Activated naive CD4-positive, alpha-beta T cell treated with anti-CD3 and anti-CD28 coated beads, Interleukin-2, amount 50 U/mL, for 24 hours (primary cell): ENCODE results near the gene MTX3.

Experiments used
- H3K27ac Mint-ChIP-seq: one replicate; pipeline ENCODE4 v1.8.0; 2021; ENCODE audit warnings: mild to moderate bottlenecking, mixed read lengths
- H3K27me3 Mint-ChIP-seq: one replicate; pipeline ENCODE4 v1.8.0; 2021; ENCODE audit warnings: mixed read lengths
- H3K36me3 Mint-ChIP-seq: one replicate; pipeline ENCODE4 v1.8.0; 2021; ENCODE audit warnings: mixed read lengths
- H3K4me1 Mint-ChIP-seq: one replicate; pipeline ENCODE4 v1.8.0; 2021; ENCODE audit warnings: mixed read lengths
- H3K4me3 Mint-ChIP-seq: one replicate; pipeline ENCODE4 v1.8.0; 2021; ENCODE audit warnings: mild to moderate bottlenecking, mixed read lengths
- H3K9me3 Mint-ChIP-seq: one replicate; pipeline ENCODE4 v1.8.0; 2021; ENCODE audit warnings: mixed read lengths

MTX3 gene

GRCh38 chr5:79963261-79964061 is 27.6 kb downstream of the MTX3 start:
- H3K36me3 Mint-ChIP-seq, result no peaks in the 10 kb centered on the region
- H3K27me3 Mint-ChIP-seq, result peaks cover 5% of the 10 kb centered on the region
- no peaks in the 10 kb centered on the region for H3K4me1 Mint-ChIP-seq
- H3K9me3 Mint-ChIP-seq, result no peaks in the 10 kb centered on the region
- H3K27ac Mint-ChIP-seq, result no peak overlapping the region
- no peak overlapping the region for H3K4me3 Mint-ChIP-seq

- Mint-ChIP-seq H3K4me1 (no peaks in the 10 kb centered on the region), H3K36me3 (no peaks in the 10 kb centered on the region), H3K27me3 (peaks cover 5% of the 10 kb centered on the region), H3K9me3 (no peaks in the 10 kb centered on the region), H3K27ac (no peak overlapping the region), H3K4me3 (no peak overlapping the region)
Observed at GRCh38 chr5:79962575-79963222, 28.4 kb downstream of the MTX3 start.

GRCh38 chr5:79961716-79962574 is 29.1 kb downstream of the MTX3 start:
- no peaks in the 10 kb centered on the region for H3K36me3 Mint-ChIP-seq
- no peaks in the 10 kb centered on the region for H3K4me1 Mint-ChIP-seq
- H3K27ac Mint-ChIP-seq, result no peak overlapping the region
- H3K9me3 Mint-ChIP-seq, result no peaks in the 10 kb centered on the region
- peaks cover 3% of the 10 kb centered on the region for H3K27me3 Mint-ChIP-seq
- no peak overlapping the region for H3K4me3 Mint-ChIP-seq

- Mint-ChIP-seq H3K27ac (no peak overlapping the region), H3K4me1 (no peaks in the 10 kb centered on the region), H3K4me3 (no peak overlapping the region), H3K27me3 (no peaks in the 10 kb centered on the region), H3K36me3 (no peaks in the 10 kb centered on the region), H3K9me3 (no peaks in the 10 kb centered on the region)
Observed at GRCh38 chr5:79959407-79959806, 31.7 kb downstream of the MTX3 start.

- H3K27me3 Mint-ChIP-seq, result no peaks in the 10 kb centered on the region
- H3K27ac Mint-ChIP-seq, result no peak overlapping the region
- no peak overlapping the region for H3K4me3 Mint-ChIP-seq
- no peaks in the 10 kb centered on the region for H3K4me1 Mint-ChIP-seq
- H3K36me3 Mint-ChIP-seq, result no peaks in the 10 kb centered on the region
- H3K9me3 Mint-ChIP-seq, result no peaks in the 10 kb centered on the region
Observed at GRCh38 chr5:79955941-79956670, 35.0 kb downstream of the MTX3 start.

GRCh38 chr5:79955356-79955895 is 35.6 kb downstream of the MTX3 start:
- Mint-ChIP-seq H3K27ac (no peak overlapping the region), H3K27me3 (no peaks in the 10 kb centered on the region), H3K9me3 (no peaks in the 10 kb centered on the region), H3K4me1 (no peaks in the 10 kb centered on the region), H3K36me3 (no peaks in the 10 kb centered on the region), H3K4me3 (no peak overlapping the region)

GRCh38 chr5:79954620-79955019 is 36.4 kb downstream of the MTX3 start:
- no peak overlapping the region for H3K27ac Mint-ChIP-seq
- no peaks in the 10 kb centered on the region for H3K9me3 Mint-ChIP-seq
- H3K27me3 Mint-ChIP-seq, result no peaks in the 10 kb centered on the region
- H3K36me3 Mint-ChIP-seq, result no peaks in the 10 kb centered on the region
- no peaks in the 10 kb centered on the region for H3K4me1 Mint-ChIP-seq
- no peak overlapping the region for H3K4me3 Mint-ChIP-seq

GRCh38 chr5:79947567-79947966 is 43.5 kb downstream of the MTX3 start:
- no peak overlapping the region for H3K4me3 Mint-ChIP-seq
- H3K4me1 Mint-ChIP-seq, result no peaks in the 10 kb centered on the region
- no peaks in the 10 kb centered on the region for H3K27me3 Mint-ChIP-seq
- H3K27ac Mint-ChIP-seq, result no peak overlapping the region
- H3K36me3 Mint-ChIP-seq, result no peaks in the 10 kb centered on the region
- no peaks in the 10 kb centered on the region for H3K9me3 Mint-ChIP-seq

- no peaks in the 10 kb centered on the region for H3K36me3 Mint-ChIP-seq
- H3K4me1 Mint-ChIP-seq, result no peaks in the 10 kb centered on the region
- peaks cover 2% of the 10 kb centered on the region for H3K27me3 Mint-ChIP-seq
- no peak overlapping the region for H3K4me3 Mint-ChIP-seq
- H3K27ac Mint-ChIP-seq, result no peak overlapping the region
- no peaks in the 10 kb centered on the region for H3K9me3 Mint-ChIP-seq
Observed at GRCh38 chr5:79938468-79938867, 52.6 kb downstream of the MTX3 start.

- Mint-ChIP-seq H3K36me3 (no peaks in the 10 kb centered on the region), H3K9me3 (no peaks in the 10 kb centered on the region), H3K27ac (no peak overlapping the region), H3K4me1 (no peaks in the 10 kb centered on the region), H3K4me3 (no peak overlapping the region), H3K27me3 (peaks cover 2% of the 10 kb centered on the region)
Observed at GRCh38 chr5:79936646-79937216, 54.3 kb downstream of the MTX3 start.

- Mint-ChIP-seq H3K4me3 (no peak overlapping the region), H3K36me3 (no peaks in the 10 kb centered on the region), H3K4me1 (no peaks in the 10 kb centered on the region), H3K9me3 (no peaks in the 10 kb centered on the region), H3K27me3 (peaks cover 2% of the 10 kb centered on the region), H3K27ac (no peak overlapping the region)
Observed at GRCh38 chr5:79936002-79936645, 54.9 kb downstream of the MTX3 start.

GRCh38 chr5:79934681-79935080 is 56.4 kb downstream of the MTX3 start:
- H3K9me3 Mint-ChIP-seq, result no peaks in the 10 kb centered on the region
- no peak overlapping the region for H3K27ac Mint-ChIP-seq
- no peaks in the 10 kb centered on the region for H3K4me1 Mint-ChIP-seq
- no peak overlapping the region for H3K4me3 Mint-ChIP-seq
- peaks cover 2% of the 10 kb centered on the region for H3K27me3 Mint-ChIP-seq
- no peaks in the 10 kb centered on the region for H3K36me3 Mint-ChIP-seq

- H3K9me3 Mint-ChIP-seq, result no peaks in the 10 kb centered on the region
- peaks cover 2% of the 10 kb centered on the region for H3K27me3 Mint-ChIP-seq
Observed at GRCh38 chr5:79932510-79933504, 58.3 kb downstream of the MTX3 start.

More at GRCh38 chr5:79932510-79933504, 58.3 kb downstream of the MTX3 start:
- H3K36me3 Mint-ChIP-seq, result no peaks in the 10 kb centered on the region
- no peak overlapping the region for H3K27ac Mint-ChIP-seq
- no peaks in the 10 kb centered on the region for H3K4me1 Mint-ChIP-seq
- H3K4me3 Mint-ChIP-seq, result no peak overlapping the region
